SK-N-SH treated with all-trans-retinoic acid at 6 μM for 48 hours (cell line): Measurements from ENCODE around the gene ACO1.

Experiments
- BACH2 ChIP-seq: fragments of 250-450 bp; sonication (Bioruptor Pico); IDR thresholded peaks from 2 replicates; pipeline ENCODE4 v1.9.0; 2021; ENCODE audit warnings: mild to moderate bottlenecking, borderline replicate concordance
- ZFP30 ChIP-seq: fragments of 450-650 bp; formaldehyde crosslinking; IDR thresholded peaks from 2 replicates; pipeline ENCODE4 v1.5.0; 2022; ENCODE audit warnings: mild to moderate bottlenecking, moderate library complexity
- ZNF565 ChIP-seq: fragments of 450-650 bp; formaldehyde crosslinking; conservative IDR thresholded peaks from 2 replicates; pipeline ENCODE4 v1.5.0; 2020; ENCODE audit warnings: low read depth, mild to moderate bottlenecking, moderate library complexity
- TF ChIP-seq, protein P1 (sequence below): fragments of 250-450 bp; sonication (Bioruptor Pico); IDR thresholded peaks from 2 replicates; pipeline ENCODE4 v1.8.0; 2021; ENCODE audit warnings: low read depth, mild to moderate bottlenecking, moderate library complexity, borderline replicate concordance
- TF ChIP-seq, protein P2 (sequence below): fragments of 250-450 bp; sonication (Bioruptor Pico); IDR thresholded peaks from 2 replicates; pipeline ENCODE4 v1.8.0; 2020; ENCODE audit warnings: mild to moderate bottlenecking, moderate library complexity, borderline replicate concordance

DNA sequence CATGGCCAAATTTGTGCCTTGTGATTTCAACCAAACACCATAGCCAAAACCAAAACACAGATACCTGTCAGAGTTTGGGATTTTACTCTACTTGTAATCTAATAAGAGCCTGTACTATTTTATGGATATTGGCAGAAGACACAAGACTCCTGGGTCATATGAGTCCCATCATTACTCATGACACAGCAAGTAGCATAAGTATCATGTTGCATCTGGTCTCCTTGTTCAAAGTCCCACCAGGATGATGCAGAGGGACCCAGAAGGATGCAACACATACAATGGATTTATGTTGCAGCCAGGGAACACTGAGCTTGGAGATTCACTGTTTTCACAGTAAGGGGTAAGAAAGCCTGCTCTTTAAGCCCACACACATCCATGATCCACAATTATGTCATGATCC is 13.2 kb upstream of the ACO1 start:
- TF ChIP-seq ZNF565 (CRISPR knock-in tag), result no peak
- TF ChIP-seq, protein P1, sequence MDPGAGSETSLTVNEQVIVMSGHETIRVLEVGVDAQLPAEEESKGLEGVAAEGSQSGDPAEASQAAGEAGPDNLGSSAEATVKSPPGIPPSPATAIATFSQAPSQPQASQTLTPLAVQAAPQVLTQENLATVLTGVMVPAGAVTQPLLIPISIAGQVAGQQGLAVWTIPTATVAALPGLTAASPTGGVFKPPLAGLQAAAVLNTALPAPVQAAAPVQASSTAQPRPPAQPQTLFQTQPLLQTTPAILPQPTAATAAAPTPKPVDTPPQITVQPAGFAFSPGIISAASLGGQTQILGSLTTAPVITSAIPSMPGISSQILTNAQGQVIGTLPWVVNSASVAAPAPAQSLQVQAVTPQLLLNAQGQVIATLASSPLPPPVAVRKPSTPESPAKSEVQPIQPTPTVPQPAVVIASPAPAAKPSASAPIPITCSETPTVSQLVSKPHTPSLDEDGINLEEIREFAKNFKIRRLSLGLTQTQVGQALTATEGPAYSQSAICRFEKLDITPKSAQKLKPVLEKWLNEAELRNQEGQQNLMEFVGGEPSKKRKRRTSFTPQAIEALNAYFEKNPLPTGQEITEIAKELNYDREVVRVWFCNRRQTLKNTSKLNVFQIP (CRISPR knock-in tag), result no peak
- TF ChIP-seq, protein P2, sequence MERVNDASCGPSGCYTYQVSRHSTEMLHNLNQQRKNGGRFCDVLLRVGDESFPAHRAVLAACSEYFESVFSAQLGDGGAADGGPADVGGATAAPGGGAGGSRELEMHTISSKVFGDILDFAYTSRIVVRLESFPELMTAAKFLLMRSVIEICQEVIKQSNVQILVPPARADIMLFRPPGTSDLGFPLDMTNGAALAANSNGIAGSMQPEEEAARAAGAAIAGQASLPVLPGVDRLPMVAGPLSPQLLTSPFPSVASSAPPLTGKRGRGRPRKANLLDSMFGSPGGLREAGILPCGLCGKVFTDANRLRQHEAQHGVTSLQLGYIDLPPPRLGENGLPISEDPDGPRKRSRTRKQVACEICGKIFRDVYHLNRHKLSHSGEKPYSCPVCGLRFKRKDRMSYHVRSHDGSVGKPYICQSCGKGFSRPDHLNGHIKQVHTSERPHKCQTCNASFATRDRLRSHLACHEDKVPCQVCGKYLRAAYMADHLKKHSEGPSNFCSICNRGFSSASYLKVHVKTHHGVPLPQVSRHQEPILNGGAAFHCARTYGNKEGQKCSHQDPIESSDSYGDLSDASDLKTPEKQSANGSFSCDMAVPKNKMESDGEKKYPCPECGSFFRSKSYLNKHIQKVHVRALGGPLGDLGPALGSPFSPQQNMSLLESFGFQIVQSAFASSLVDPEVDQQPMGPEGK, result no peak
- TF ChIP-seq ZFP30 (CRISPR knock-in tag), result no peak
- TF ChIP-seq BACH2 (CRISPR knock-in tag), result no peak
